ENCODE measurements around the gene GPSM1.

GPSM1 gene

GRCh38 chr9:136363949-136364748, 36.8 kb downstream of the GPSM1 start:
- no peak for DNase-seq

DNA sequence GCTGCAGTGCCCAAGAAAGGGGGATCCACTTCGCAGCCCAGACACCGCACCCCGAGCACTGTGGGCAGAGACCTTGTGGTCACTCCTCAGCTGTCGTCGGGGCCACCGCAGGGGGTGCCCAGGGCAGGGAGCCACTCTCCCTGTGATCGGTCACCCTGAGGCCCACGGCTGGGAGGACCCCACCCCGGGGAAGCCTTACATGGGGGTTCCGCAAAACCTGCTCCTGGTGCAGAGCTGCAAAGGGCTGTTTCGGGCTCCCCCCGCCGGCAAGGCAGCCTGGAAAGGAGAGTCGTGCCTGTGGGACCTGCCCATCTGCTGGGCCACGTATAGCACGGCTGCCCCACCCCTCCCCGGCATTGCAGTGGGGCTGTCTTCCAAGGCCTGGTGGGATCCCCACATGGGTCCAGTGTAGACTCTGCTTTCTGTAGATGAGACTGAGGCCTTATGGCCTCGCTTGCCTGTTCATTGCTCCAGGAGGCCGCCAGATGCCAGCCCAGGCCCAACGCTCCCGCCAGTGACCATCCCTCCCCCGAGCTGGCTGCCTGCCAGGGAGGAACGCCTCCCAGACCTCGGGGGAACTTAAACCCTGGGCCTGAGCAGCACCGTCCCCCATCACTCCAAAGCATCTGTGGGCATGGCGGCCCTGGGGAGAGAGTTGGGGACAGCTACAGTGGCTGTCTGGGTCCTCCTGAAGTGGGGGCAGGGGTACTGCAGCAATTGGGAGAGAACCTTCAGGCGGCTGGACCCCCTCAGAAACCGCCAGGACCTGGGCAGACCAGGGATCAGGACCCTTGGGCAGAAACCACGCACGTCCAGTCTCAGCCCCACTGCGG, 37.8 kb downstream of the GPSM1 start:
- DNase-seq, result no peak

DNA sequence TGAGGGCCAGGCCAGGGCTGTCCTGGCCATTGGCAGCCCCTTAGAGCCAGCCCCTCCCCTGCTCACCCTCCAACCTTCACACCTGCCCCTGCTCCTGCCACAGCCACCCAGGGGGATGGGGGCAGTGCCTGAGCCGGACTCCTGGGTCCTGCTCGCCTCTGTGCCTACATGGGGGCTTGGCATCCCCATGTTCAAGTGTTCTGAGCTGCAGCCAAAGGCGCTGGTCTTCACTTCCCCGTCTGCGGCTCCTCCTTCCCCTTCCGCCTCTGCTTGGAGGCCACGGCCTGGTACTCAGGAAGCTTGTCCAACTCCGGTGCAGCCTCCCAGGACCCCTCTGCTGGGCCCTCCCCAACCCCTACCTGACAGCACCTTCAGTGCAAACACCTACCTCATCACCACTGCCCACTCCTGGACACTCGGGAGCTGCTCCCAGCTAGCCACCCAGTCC, 38.5 kb downstream of the GPSM1 start:
- DNase-seq, result no peak

GRCh38 chr9:136366826-136367225, 39.5 kb downstream of the GPSM1 start:
- no peak for DNase-seq

- no peak for DNase-seq
Observed at GRCh38 chr9:136367296-136368145, 40.2 kb downstream of the GPSM1 start.

DNA sequence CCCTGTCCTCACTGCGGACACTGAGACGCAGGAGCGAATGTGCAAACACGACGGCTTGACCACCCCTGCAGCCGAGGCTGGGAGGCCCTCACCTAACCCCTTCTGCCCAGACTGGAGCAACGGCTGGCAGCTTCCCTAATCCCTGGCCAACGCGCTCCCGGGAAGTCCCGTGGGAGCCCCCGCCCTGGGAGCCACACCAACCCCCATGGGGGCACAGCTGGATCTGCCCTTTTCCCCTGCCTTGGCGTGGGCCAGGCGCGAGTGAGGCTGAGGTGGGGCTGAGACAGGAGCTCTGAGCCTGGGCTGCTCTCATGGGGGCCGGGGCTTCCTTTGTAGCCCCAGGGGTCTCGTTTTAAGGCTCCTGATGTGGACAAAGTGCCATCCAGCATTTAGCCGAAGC, 40.9 kb downstream of the GPSM1 start:
- DNase-seq, result no peak

DNA sequence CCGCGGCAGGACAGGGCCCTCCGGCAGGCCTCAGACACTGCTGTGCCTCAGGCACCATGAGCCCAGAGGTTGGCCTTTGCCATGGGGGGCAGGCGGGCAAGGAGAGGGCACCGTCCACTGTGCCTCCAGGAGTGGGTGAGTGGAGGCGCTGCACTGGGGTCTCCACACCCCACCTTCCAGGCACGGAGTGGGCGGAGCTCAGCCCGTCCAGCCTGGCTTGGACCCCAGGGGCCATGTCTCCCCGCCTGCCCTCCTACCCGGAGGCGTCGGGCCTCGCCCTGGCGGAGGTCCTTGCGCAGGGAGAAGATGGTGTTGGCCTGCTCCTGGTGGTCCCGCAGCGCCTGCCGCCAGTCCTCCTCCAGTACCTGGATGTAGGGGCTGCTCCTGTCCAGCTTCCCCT, 42.7 kb downstream of the GPSM1 start:
- DNase-seq, result no peak

DNA sequence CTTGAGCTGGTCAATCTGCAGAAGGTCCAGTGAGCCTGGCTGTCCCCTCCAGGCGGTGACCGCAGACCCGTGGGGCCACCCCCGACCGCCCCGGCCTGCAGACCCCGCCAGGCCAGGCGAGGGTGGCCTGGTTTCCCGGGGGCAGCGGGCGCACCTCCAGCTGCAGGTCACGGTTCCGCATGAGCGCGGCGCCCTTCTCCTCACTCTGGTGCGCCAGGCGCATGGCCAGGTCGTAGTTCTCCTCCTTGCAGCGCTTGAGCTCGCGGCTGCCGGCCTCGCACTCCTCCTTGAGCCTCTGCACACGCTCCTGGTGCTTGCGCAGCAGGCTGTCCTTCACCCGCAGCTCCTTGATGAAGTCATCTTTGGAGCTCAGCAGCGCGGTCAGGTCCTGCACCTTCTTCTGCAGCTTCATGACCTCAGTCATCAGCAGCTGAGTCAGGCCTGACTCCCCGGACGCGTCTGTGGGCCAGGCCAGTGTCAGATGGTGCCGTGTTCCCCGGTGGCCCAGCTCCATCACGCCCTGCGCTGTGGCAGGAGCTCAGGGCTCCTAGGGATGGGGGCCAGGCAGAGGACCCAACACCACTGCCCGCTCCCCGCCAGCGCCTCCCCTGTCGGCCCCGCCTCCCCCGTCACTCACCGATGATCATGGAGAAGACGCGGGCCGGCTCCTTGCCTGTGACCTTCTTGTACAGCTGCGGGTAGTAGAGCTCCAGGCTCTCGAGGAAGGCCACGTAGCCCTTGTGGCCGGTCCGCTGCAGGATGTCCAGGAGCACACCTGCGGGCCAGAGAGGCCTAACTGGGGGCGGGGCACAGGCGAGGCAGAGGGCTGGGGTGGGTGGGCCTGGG, 43.6 kb downstream of the GPSM1 start:
- DNase-seq, result no peak

DNA sequence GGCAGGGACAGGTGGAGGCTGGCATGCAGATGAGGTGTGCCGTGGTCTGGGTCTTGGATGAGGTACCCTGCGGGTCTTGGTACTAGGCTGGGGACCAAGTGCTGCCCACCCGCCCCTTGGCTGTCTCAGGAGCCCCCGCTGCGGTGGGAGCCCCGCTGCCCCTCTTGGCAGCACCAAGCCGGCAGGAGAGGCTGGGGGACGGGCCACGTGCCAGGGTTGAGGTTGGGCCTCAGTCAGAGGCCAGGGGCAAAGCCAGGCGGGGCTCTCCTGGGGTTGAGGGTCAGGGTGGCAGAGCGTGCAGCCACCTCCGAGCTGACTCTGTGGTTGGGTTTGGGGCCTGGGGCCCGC, 44.2 kb downstream of the GPSM1 start:
- no peak for DNase-seq

- DNase-seq, result no peak
Observed at GRCh38 chr9:136372006-136372405, 44.7 kb downstream of the GPSM1 start.

DNA sequence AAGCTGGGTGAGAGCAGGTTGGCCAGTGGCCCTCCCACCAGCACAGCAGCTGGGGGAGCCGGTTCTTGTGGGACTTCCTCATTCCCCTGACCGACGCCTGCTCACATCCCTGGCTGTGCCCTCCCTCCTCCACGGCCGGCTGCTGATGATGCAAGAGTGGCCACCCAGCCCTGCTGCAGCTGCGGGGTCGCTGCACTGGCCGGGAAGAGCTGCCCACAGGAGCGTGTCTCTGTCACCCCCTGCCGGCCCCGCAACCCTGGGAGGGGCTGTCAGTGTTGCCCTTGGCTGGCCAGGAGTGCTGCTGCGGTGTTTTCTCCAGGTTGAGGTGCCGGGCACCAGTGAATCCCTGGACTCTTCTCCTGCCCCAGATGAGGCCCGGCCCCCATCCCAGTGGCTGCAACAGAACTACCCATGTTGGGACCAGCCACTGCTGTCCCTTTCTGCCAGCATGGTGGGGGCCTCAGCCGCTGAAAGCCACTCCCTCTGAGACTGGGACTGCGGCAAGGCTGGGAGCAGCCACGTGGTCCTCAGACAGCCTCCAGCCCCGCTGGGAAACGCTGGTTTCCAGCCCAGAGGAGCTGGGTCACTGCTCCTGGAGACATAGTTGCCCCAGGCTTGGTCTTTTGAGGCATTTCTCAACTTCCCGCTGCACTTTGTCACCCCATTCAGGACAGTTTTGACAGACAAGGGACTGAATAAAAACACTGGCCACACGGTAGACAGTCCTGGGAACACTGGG, 45.4 kb downstream of the GPSM1 start:
- no peak for DNase-seq

- no peak for DNase-seq
Observed at GRCh38 chr9:136373300-136374182, 46.2 kb downstream of the GPSM1 start, which contains the start of gene CARD9. Gene CARD9 (minus strand): TSS chr9:136373669. CDS start chr9:136372078, 1,591 bp downstream.

- DNase-seq, result no peak
Observed at GRCh38 chr9:136374183-136374575, 46.8 kb downstream of the GPSM1 start.

- DNase-seq, result no peak
Observed at GRCh38 chr9:136375096-136375495, 47.8 kb downstream of the GPSM1 start.

- no peak for DNase-seq
Observed at GRCh38 chr9:136376457-136376856, 49.1 kb downstream of the GPSM1 start.

DNA sequence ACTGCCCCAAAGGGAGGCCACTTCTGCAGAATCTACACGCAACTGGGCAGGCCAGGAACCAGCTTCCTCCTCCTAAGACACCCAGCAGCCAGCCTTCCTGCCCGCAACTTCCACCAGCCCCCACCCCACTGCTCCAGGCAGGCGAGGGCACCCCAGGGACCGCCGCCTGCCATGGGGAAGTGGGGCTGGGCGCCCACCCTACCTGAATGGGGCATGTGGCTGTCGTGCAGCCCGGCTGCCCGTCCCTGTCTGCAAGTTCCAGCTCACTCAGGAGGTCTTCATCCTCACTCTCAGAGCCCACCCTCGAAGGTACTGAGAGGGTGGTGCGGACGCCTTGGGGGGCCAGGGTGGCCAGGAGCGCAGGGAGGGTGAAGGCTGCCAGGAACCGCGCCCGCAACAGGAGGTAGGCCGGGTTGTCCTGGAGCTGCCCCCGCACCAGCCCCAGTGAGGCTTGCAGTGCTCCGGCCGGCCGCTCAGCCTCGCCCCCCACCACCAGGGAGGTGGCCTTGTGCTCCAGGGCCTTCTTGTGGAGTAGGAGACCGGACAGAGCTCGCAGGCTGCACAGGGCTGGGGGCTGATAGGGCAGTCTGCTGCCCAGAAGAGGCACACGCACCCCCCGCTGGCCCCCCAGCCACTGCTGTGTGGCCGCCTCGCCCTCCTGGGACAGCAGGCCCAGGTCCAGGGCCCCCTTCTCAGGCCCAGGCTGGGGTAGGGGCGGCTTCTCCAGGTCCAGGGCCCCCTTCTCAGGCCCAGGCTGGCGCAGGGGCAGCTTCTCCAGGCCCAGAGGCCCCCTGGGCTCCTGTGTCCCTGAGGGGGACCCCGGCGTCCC, 50.2 kb downstream of the GPSM1 start:
- DNase-seq, result no peak

- no peak for DNase-seq
Observed at GRCh38 chr9:136378170-136379002, 51.0 kb downstream of the GPSM1 start.

DNA sequence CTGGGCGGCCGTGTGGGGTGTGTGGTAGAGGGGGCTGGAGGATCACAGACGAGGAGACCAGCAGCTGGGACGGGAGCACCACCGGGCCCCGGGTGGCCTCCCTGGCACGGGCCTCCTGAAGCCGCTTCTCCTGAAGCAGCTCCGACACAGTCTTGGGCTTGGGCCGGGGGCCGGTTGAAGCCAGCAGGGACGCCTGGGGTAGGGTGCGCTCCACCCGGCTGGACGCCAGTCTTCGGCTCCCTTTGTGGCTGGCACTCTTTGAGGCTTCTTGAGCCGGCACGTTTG, 51.6 kb downstream of the GPSM1 start:
- no peak for DNase-seq

DNA sequence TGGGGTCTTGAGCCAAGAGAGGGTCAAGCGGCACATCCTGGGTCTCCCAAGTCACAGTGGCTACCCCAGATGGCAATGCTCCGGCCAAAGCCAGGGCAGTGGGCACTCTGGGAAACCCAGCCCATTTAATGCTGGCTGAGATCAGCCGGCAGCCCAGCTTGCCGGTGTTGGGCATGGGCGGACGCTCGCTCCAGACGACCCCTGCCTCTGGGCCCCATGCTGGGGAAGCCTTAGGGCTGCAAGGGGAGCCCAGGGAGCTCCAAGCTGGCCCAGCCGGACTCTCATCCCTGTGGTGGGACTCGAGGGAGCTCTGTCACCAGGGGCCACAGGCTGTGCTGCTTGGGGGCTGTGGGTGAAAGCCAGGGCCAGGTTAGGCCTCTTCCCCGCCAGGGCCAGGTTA, 52.1 kb downstream of the GPSM1 start:
- DNase-seq, result no peak
